B cell (primary cell): ENCODE measurements around the gene TRPV4.

Source experiments
- CTCF ChIP-seq: fragments of 200-600 bp; IDR thresholded peaks from one replicate; pipeline ENCODE4 v1.8.0; 2022; ENCODE audit warnings: antibody characterized with exemption, mild to moderate bottlenecking
- EZH2 ChIP-seq: IDR thresholded peaks from 2 replicates; pipeline ENCODE4 v1.6.1; 2012; ENCODE audit warnings: borderline replicate concordance, low read depth, mild to moderate bottlenecking, moderate library complexity, low read length; ENCODE audit not compliant: insufficient read depth, poor library complexity, severe bottlenecking

GRCh38 chr12:109800536-109800935 is 32.7 kb downstream of the TRPV4 start:
- TF ChIP-seq CTCF = no peak
- no peak for TF ChIP-seq EZH2
